ENCODE data around the gene LRIG2. TPM values are rescaled to one million over a fixed set of nuclear protein-coding genes. Genes with fewer than 3 reads are reported as not detected.

The LRIG2 gene, protein sequence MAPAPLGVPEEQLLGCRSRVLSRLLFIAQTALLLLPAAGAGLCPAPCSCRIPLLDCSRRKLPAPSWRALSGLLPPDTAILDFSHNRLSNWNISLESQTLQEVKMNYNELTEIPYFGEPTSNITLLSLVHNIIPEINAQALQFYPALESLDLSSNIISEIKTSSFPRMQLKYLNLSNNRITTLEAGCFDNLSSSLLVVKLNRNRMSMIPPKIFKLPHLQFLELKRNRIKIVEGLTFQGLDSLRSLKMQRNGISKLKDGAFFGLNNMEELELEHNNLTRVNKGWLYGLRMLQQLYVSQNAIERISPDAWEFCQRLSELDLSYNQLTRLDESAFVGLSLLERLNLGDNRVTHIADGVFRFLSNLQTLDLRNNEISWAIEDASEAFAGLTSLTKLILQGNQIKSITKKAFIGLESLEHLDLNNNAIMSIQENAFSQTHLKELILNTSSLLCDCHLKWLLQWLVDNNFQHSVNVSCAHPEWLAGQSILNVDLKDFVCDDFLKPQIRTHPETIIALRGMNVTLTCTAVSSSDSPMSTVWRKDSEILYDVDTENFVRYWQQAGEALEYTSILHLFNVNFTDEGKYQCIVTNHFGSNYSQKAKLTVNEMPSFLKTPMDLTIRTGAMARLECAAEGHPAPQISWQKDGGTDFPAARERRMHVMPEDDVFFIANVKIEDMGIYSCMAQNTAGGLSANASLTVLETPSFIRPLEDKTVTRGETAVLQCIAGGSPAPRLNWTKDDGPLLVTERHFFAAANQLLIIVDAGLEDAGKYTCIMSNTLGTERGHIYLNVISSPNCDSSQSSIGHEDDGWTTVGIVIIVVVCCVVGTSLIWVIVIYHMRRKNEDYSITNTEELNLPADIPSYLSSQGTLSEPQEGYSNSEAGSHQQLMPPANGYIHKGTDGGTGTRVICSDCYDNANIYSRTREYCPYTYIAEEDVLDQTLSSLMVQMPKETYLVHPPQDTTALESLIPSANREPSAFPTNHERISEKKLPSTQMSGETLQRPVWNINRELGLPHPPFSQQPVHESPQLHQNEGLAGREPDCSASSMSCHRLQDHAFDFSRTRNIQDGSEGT
- 3.0 to 5.0 TPM (median 3.6 TPM) in 5 replicates for total RNA-seq (2022; extraction: Qiagen RNA extraction; ENCODE audit: low read depth)

DNA sequence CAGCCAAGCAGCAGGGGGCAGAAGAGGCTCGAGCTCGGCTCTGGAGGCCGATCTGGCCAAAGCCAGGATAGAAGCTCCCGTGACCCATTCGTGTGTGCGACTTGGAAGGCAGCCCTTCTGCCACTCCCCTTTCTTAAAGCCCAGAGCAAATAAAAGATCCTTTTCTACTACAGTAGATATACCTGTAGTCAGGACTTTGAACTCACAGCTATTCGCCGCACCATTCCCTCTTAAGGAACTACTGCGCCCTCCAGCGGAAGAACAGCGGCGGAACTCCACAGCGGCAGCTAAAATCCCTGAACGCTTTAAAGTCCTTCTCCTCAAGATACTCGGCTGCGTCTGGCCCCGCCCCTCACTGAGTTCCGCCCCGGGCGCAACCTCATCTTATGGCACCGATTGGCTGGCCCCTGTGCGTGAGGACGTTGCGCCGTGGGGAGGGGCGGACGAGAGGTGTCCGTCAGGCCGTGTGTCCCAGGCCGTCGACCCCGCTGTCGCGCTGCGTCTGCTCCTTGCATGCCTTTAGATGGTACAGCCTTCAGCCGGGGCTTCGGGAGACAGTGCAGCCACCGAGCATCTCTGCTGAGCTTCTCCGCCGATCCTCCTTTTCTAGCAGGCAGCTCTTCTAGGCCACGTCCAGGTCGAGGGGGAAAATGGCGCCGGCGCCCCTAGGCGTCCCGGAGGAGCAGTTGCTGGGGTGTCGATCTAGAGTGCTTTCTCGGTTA is at the start of gene LRIG2:
Gene LRIG2, plus strand, starts transcription at position 442 of the 722 bp plus-strand sequence. Its CDS starts 209 bp downstream, at position 651.

Other genes starting within 250 kb of the LRIG2 start
- gene SLC16A1, start 117.0 kb upstream of the LRIG2 start, total RNA-seq (2022; extraction: Qiagen RNA extraction; ENCODE audit: low read depth), result 36.8 to 56.6 TPM (median 50.5 TPM) in 5 replicates

Measured in A549 treated with RU486 at 1 μM for 4 hours (cell line).